Measurements from ENCODE around the gene MROH9.

MROH9 gene

GRCh38 chr1:171038284-171038683 is 103.0 kb downstream of the MROH9 start:
- H3K36me3 ChIP-seq (ENCODE audit: control insufficient read depth, low read depth, low read length), result no peaks in the 10 kb centered on the region
- no peak overlapping the region for H3K4me3 ChIP-seq (ENCODE audit: low read length)
- no peaks in the 10 kb centered on the region for H3K4me1 ChIP-seq (ENCODE audit: control insufficient read depth, low read depth, low read length)
- H3K9ac ChIP-seq (ENCODE audit: low read length), result no peak overlapping the region
- no peaks in the 10 kb centered on the region for H3K27me3 ChIP-seq (ENCODE audit: control insufficient read depth, insufficient read depth, low read length)
- H3K27ac ChIP-seq (ENCODE audit: low read length), result no peak overlapping the region
- no peaks in the 10 kb centered on the region for H3K9me3 ChIP-seq (ENCODE audit: control insufficient read depth, low read depth, low read length)

DNA sequence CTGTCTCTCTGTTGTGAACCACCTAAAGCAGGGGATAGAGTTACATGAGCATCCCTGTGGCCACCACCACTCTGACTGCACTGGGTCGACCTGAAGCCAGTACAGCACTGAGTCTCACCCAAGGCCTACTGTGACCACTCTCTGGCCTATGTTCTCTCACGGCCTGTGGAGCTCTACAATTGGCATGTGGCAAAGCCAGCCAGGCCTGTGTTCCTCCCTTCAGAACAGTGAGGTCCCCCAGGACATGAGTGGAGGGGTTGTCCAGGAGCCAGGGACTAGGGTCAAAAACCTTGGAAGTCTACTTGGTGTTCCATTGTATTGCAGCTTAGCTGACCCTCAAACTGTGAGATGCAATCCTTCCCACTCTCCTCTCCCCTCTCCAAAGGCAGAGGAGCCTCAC is 112.7 kb downstream of the MROH9 start:
- H3K9ac ChIP-seq (ENCODE audit: low read length), result no peak overlapping the region
- H3K9me3 ChIP-seq (ENCODE audit: control insufficient read depth, low read depth, low read length), result no peaks in the 10 kb centered on the region
- H3K36me3 ChIP-seq (ENCODE audit: control insufficient read depth, low read depth, low read length), result no peaks in the 10 kb centered on the region
- no peaks in the 10 kb centered on the region for H3K27me3 ChIP-seq (ENCODE audit: control insufficient read depth, insufficient read depth, low read length)
- H3K4me3 ChIP-seq (ENCODE audit: low read length), result no peak overlapping the region
- H3K4me1 ChIP-seq (ENCODE audit: control insufficient read depth, low read depth, low read length), result no peaks in the 10 kb centered on the region
- no peak overlapping the region for H3K27ac ChIP-seq (ENCODE audit: low read length)

DNA sequence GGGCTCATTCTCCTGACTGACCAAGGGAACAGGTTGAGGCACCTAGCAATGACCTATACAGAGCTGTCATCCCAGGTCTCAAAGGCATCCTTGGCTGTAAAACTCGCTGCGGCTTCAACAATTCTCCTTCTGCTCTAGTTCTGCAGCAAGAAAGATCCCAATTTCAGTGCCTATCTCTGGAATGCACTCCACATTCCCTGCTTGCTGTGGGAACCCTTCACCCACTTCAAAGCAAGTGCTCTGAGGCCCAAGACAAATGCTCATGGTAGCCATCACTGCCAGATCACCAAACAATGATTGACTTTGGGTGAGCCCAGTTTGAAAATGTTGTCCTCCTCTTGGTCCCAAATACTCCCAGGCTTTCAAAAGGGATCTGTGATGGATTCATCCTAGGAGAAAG is 117.6 kb downstream of the MROH9 start:
- no peak overlapping the region for H3K4me3 ChIP-seq (ENCODE audit: low read length)
- no peak overlapping the region for H3K27ac ChIP-seq (ENCODE audit: low read length)
- no peak overlapping the region for H3K9ac ChIP-seq (ENCODE audit: low read length)
- H3K4me1 ChIP-seq (ENCODE audit: control insufficient read depth, low read depth, low read length), result no peaks in the 10 kb centered on the region
- no peaks in the 10 kb centered on the region for H3K36me3 ChIP-seq (ENCODE audit: control insufficient read depth, low read depth, low read length)
- no peaks in the 10 kb centered on the region for H3K27me3 ChIP-seq (ENCODE audit: control insufficient read depth, insufficient read depth, low read length)
- no peaks in the 10 kb centered on the region for H3K9me3 ChIP-seq (ENCODE audit: control insufficient read depth, low read depth, low read length)

DNA sequence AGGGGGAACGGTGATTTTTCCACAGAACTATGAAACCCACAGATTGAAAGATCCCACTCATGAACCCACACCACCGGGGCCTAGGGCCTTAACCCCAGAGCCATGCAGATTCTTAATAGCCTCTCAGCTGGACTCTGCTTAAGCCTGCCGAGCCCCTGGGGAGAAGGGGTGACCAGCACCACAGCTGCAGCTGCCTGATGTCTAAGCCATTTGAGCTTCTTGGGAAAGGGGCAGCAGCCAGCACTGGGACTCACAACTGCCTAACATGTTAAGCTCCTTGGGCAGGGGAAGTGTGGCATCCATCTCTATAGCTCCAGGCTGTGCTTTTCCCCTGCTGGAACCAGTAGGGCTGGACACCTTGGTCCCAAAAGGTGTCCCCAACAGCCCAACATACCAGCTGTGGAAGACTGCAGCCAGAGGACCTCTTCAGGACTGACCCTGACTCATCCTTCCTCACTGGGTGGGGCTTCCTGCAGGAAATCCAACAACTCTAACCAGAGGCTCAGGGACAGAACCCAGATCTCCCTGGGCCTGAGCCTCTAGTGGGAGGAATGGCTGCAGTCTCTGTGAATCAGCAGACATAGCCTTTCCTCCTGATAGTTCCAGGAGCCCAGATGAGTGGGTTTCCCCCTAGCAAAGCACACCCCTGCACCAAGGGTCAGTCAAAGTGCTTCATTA is 120.8 kb downstream of the MROH9 start:
- Histone ChIP-seq H3K27ac (ENCODE audit: low read length) (no peak overlapping the region), H3K4me3 (ENCODE audit: low read length) (no peak overlapping the region), H3K36me3 (ENCODE audit: control insufficient read depth, low read depth, low read length) (no peaks in the 10 kb centered on the region), H3K4me1 (ENCODE audit: control insufficient read depth, low read depth, low read length) (no peaks in the 10 kb centered on the region), H3K27me3 (ENCODE audit: control insufficient read depth, insufficient read depth, low read length) (no peaks in the 10 kb centered on the region), H3K9me3 (ENCODE audit: control insufficient read depth, low read depth, low read length) (no peaks in the 10 kb centered on the region), H3K9ac (ENCODE audit: low read length) (no peak overlapping the region)

- Histone ChIP-seq H3K27me3 (ENCODE audit: control insufficient read depth, insufficient read depth, low read length) (no peaks in the 10 kb centered on the region), H3K4me3 (ENCODE audit: low read length) (no peak overlapping the region), H3K27ac (ENCODE audit: low read length) (no peak overlapping the region), H3K9me3 (ENCODE audit: control insufficient read depth, low read depth, low read length) (no peaks in the 10 kb centered on the region), H3K9ac (ENCODE audit: low read length) (no peak overlapping the region), H3K36me3 (ENCODE audit: control insufficient read depth, low read depth, low read length) (no peaks in the 10 kb centered on the region), H3K4me1 (ENCODE audit: control insufficient read depth, low read depth, low read length) (no peaks in the 10 kb centered on the region)
Measured at GRCh38 chr1:171061425-171062143, 126.2 kb downstream of the MROH9 start.

- H3K36me3 ChIP-seq (ENCODE audit: control insufficient read depth, low read depth, low read length), result no peaks in the 10 kb centered on the region
- H3K4me3 ChIP-seq (ENCODE audit: low read length), result no peak overlapping the region
- H3K9me3 ChIP-seq (ENCODE audit: control insufficient read depth, low read depth, low read length), result no peaks in the 10 kb centered on the region
- no peak overlapping the region for H3K27ac ChIP-seq (ENCODE audit: low read length)
- no peaks in the 10 kb centered on the region for H3K27me3 ChIP-seq (ENCODE audit: control insufficient read depth, insufficient read depth, low read length)
- no peak overlapping the region for H3K9ac ChIP-seq (ENCODE audit: low read length)
- no peaks in the 10 kb centered on the region for H3K4me1 ChIP-seq (ENCODE audit: control insufficient read depth, low read depth, low read length)
Measured at GRCh38 chr1:171062902-171063301, 127.6 kb downstream of the MROH9 start.

GRCh38 chr1:171075041-171075440 is 139.7 kb downstream of the MROH9 start:
- no peaks in the 10 kb centered on the region for H3K9me3 ChIP-seq (ENCODE audit: control insufficient read depth, low read depth, low read length)
- H3K27ac ChIP-seq (ENCODE audit: low read length), result no peak overlapping the region
- no peaks in the 10 kb centered on the region for H3K4me1 ChIP-seq (ENCODE audit: control insufficient read depth, low read depth, low read length)
- no peaks in the 10 kb centered on the region for H3K36me3 ChIP-seq (ENCODE audit: control insufficient read depth, low read depth, low read length)
- no peaks in the 10 kb centered on the region for H3K27me3 ChIP-seq (ENCODE audit: control insufficient read depth, insufficient read depth, low read length)
- no peak overlapping the region for H3K9ac ChIP-seq (ENCODE audit: low read length)
- no peak overlapping the region for H3K4me3 ChIP-seq (ENCODE audit: low read length)

GRCh38 chr1:171081314-171081753 is 146.0 kb downstream of the MROH9 start:
- Histone ChIP-seq H3K9me3 (ENCODE audit: control insufficient read depth, low read depth, low read length) (no peaks in the 10 kb centered on the region), H3K36me3 (ENCODE audit: control insufficient read depth, low read depth, low read length) (no peaks in the 10 kb centered on the region), H3K27me3 (ENCODE audit: control insufficient read depth, insufficient read depth, low read length) (no peaks in the 10 kb centered on the region), H3K27ac (ENCODE audit: low read length) (no peak overlapping the region), H3K9ac (ENCODE audit: low read length) (no peak overlapping the region), H3K4me1 (ENCODE audit: control insufficient read depth, low read depth, low read length) (no peaks in the 10 kb centered on the region), H3K4me3 (ENCODE audit: low read length) (no peak overlapping the region)

- H3K4me3 ChIP-seq (ENCODE audit: low read length), result no peak overlapping the region
- no peak overlapping the region for H3K27ac ChIP-seq (ENCODE audit: low read length)
- H3K9me3 ChIP-seq (ENCODE audit: control insufficient read depth, low read depth, low read length), result no peaks in the 10 kb centered on the region
- H3K27me3 ChIP-seq (ENCODE audit: control insufficient read depth, insufficient read depth, low read length), result no peaks in the 10 kb centered on the region
- H3K36me3 ChIP-seq (ENCODE audit: control insufficient read depth, low read depth, low read length), result no peaks in the 10 kb centered on the region
- no peaks in the 10 kb centered on the region for H3K4me1 ChIP-seq (ENCODE audit: control insufficient read depth, low read depth, low read length)
- no peak overlapping the region for H3K9ac ChIP-seq (ENCODE audit: low read length)
Measured at GRCh38 chr1:171081763-171082201, 146.4 kb downstream of the MROH9 start.

DNA sequence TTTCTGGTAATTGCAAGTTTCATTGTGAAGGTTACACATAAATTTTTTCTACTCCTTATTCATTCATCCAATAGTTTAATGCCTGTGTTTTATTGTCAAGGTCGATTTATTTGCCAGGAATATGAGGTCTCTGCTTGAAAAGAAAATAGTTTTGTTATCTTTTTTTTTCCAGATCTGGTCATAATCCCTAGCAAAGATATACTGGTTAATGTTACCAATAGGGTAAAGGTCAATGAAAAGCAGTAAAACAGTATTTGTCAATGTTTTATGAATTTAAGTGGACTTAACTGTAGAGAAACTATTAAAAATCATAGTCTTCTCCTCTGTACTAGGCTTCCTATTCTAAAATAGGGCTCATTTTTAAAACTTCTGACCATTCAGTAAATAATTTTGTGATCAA is 147.3 kb downstream of the MROH9 start:
- no peak overlapping the region for H3K9ac ChIP-seq (ENCODE audit: low read length)
- no peaks in the 10 kb centered on the region for H3K36me3 ChIP-seq (ENCODE audit: control insufficient read depth, low read depth, low read length)
- H3K9me3 ChIP-seq (ENCODE audit: control insufficient read depth, low read depth, low read length), result no peaks in the 10 kb centered on the region
- H3K4me1 ChIP-seq (ENCODE audit: control insufficient read depth, low read depth, low read length), result no peaks in the 10 kb centered on the region
- no peak overlapping the region for H3K4me3 ChIP-seq (ENCODE audit: low read length)
- H3K27me3 ChIP-seq (ENCODE audit: control insufficient read depth, insufficient read depth, low read length), result no peaks in the 10 kb centered on the region
- no peak overlapping the region for H3K27ac ChIP-seq (ENCODE audit: low read length)

DNA sequence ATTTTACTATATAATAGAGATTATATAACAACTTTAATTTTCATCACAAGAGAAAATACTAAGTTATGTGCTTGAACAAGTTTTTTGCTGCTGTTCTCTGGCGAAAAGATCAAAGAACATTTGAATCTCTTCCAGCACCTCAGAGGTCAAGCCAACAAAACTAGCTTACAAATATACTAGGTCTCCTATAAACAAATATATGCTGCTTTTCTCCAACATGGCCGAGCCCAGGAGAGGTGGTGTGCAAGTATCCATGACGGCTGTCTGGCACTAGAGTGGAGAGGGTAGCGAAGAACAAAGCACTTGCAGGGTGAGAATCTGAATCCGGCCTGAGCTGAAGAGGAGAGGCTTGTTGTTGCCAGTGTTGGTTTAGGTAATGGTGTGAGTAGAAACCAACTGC is 147.9 kb downstream of the MROH9 start:
- Histone ChIP-seq H3K27ac (ENCODE audit: low read length) (no peak overlapping the region), H3K27me3 (ENCODE audit: control insufficient read depth, insufficient read depth, low read length) (no peaks in the 10 kb centered on the region)

GRCh38 chr1:171084091-171084490 is 148.8 kb downstream of the MROH9 start:
- no peak overlapping the region for H3K27ac ChIP-seq (ENCODE audit: low read length)
- H3K36me3 ChIP-seq (ENCODE audit: control insufficient read depth, low read depth, low read length), result no peaks in the 10 kb centered on the region
- no peak overlapping the region for H3K4me3 ChIP-seq (ENCODE audit: low read length)
- no peaks in the 10 kb centered on the region for H3K4me1 ChIP-seq (ENCODE audit: control insufficient read depth, low read depth, low read length)
- no peak overlapping the region for H3K9ac ChIP-seq (ENCODE audit: low read length)
- H3K9me3 ChIP-seq (ENCODE audit: control insufficient read depth, low read depth, low read length), result no peaks in the 10 kb centered on the region
- H3K27me3 ChIP-seq (ENCODE audit: control insufficient read depth, insufficient read depth, low read length), result no peaks in the 10 kb centered on the region

More for the DNA sequence above, 147.9 kb downstream of the MROH9 start:
- Histone ChIP-seq H3K4me1 (ENCODE audit: control insufficient read depth, low read depth, low read length) (no peaks in the 10 kb centered on the region), H3K9me3 (ENCODE audit: control insufficient read depth, low read depth, low read length) (no peaks in the 10 kb centered on the region), H3K9ac (ENCODE audit: low read length) (no peak overlapping the region), H3K36me3 (ENCODE audit: control insufficient read depth, low read depth, low read length) (no peaks in the 10 kb centered on the region), H3K4me3 (ENCODE audit: low read length) (no peak overlapping the region)
